Neural cell (in vitro differentiated cells): ENCODE data around the gene EPHA5. TPM values are rescaled to one million over a fixed set of nuclear protein-coding genes. Genes with fewer than 3 reads are reported as not detected.

Experiments used
- H2AFZ ChIP-seq: fragments of 200-600, 300-800 bp; sonication (generic), shearing (Covaris generic); 2 replicates; pipeline ENCODE4 v1.6.0; 2014; ENCODE audit warnings: low read depth, mild to moderate bottlenecking, antibody characterized with exemption, low read length, moderate library complexity
- H3F3A ChIP-seq: fragments of 200-600 bp; shearing (Covaris generic); 2 replicates; pipeline ENCODE4 v1.6.1; 2016; ENCODE audit warnings: mild to moderate bottlenecking, moderate library complexity, mixed read lengths, antibody characterized with exemption, low read length; ENCODE audit not compliant: insufficient read depth, poor library complexity, severe bottlenecking
- H3K27ac ChIP-seq: fragments of 200-600, 300-800 bp; sonication (generic), shearing (Covaris generic); 2 replicates; pipeline ENCODE4 v1.5.1; 2014; ENCODE audit warnings: mild to moderate bottlenecking, low read length, moderate library complexity
- H3K27me3 ChIP-seq: fragments of 300-800, 200-600 bp; sonication (generic), shearing (Covaris generic); 2 replicates; pipeline ENCODE4 v1.6.0; 2014; ENCODE audit warnings: mild to moderate bottlenecking, low read depth, low read length, moderate library complexity; ENCODE audit not compliant: insufficient read depth
- H3K36me3 ChIP-seq: fragments of 300-800, 200-600 bp; sonication (generic), shearing (Covaris generic); 2 replicates; pipeline ENCODE4 v1.5.1; 2014; ENCODE audit warnings: mild to moderate bottlenecking, antibody characterized with exemption, low read length, moderate library complexity; ENCODE audit not compliant: insufficient read depth
- H3K4me2 ChIP-seq: fragments of 300-800, 200-600 bp; sonication (generic), shearing (Covaris generic); 2 replicates; pipeline ENCODE4 v1.6.0; 2014; ENCODE audit warnings: mild to moderate bottlenecking, low read length
- H3K4me3 ChIP-seq: fragments of 300-800, 200-600 bp; sonication (generic), shearing (Covaris generic); 2 replicates; pipeline ENCODE4 v1.5.1; 2014; ENCODE audit warnings: mild to moderate bottlenecking, low read length, moderate library complexity
- H3K79me2 ChIP-seq: fragments of 200-600 bp; shearing (Covaris generic); replicated peaks from 2 replicates; pipeline ENCODE4 v1.6.0; 2014; ENCODE audit warnings: mild to moderate bottlenecking, low read length, moderate library complexity; ENCODE audit not compliant: insufficient read depth
- H3K9ac ChIP-seq: fragments of 300-800, 200-600 bp; sonication (generic), shearing (Covaris generic); 2 replicates; pipeline ENCODE4 v1.6.1; 2016; ENCODE audit warnings: mild to moderate bottlenecking, low read length, mixed read lengths
- H3K9me2 ChIP-seq: fragments of 200-600 bp; shearing (Covaris generic); 2 replicates; pipeline ENCODE4 v1.6.1; 2016; ENCODE audit warnings: mild to moderate bottlenecking, low read length, mixed read lengths; ENCODE audit not compliant: insufficient read depth
- H3K9me3 ChIP-seq: fragments of 200-600, 300-800 bp; sonication (generic), shearing (Covaris generic); 2 replicates; pipeline ENCODE4 v1.6.1; 2016; ENCODE audit warnings: mild to moderate bottlenecking, mixed run types, low read length, moderate library complexity, mixed read lengths
- H4K20me1 ChIP-seq: fragments of 200-600 bp; shearing (Covaris generic); 2 replicates; pipeline ENCODE4 v1.6.1; 2016; ENCODE audit warnings: mild to moderate bottlenecking, mixed run types; ENCODE audit not compliant: insufficient read depth
- CTCF ChIP-seq: fragments of 450-650 bp; IDR thresholded peaks from 2 replicates; pipeline ENCODE4 v1.5.1; 2014; ENCODE audit warnings: antibody characterized with exemption, mild to moderate bottlenecking, moderate library complexity; ENCODE audit not compliant: poor library complexity, severe bottlenecking
- EP300 ChIP-seq: fragments of 450-650 bp; conservative IDR thresholded peaks from 2 replicates; pipeline ENCODE4 v1.6.1; 2014; ENCODE audit warnings: antibody characterized with exemption, mild to moderate bottlenecking, moderate library complexity; ENCODE audit not compliant: poor library complexity, severe bottlenecking
- EZH2 ChIP-seq: fragments of 200-600, 300-800 bp; shearing (Covaris generic), sonication (generic); IDR thresholded peaks from 2 replicates; pipeline ENCODE4 v1.6.1; 2014; ENCODE audit warnings: antibody characterized with exemption, low read length, borderline replicate concordance, mild to moderate bottlenecking; ENCODE audit not compliant: insufficient read depth, poor library complexity, severe bottlenecking
- MXI1 ChIP-seq: fragments of 450-650 bp; conservative IDR thresholded peaks from 2 replicates; pipeline ENCODE4 v1.6.1; 2014; ENCODE audit warnings: antibody characterized with exemption, mild to moderate bottlenecking; ENCODE audit not compliant: poor library complexity, severe bottlenecking
- POLR2AphosphoS5 ChIP-seq: IDR thresholded peaks from 2 replicates; pipeline ENCODE4 v1.6.1; 2012
- RAD21 ChIP-seq: fragments of 450-650 bp; conservative IDR thresholded peaks from 2 replicates; pipeline ENCODE4 v1.6.1; 2014; ENCODE audit warnings: antibody characterized with exemption, mild to moderate bottlenecking, moderate library complexity
- REST ChIP-seq: IDR thresholded peaks from 2 replicates; pipeline ENCODE4 v1.6.1; 2012; ENCODE audit warnings: borderline replicate concordance
- SMC3 ChIP-seq: fragments of 450-650 bp; conservative IDR thresholded peaks from 2 replicates; pipeline ENCODE4 v1.6.1; 2014; ENCODE audit warnings: antibody characterized with exemption, mild to moderate bottlenecking, moderate library complexity; ENCODE audit not compliant: poor library complexity
- TAF1 ChIP-seq: IDR thresholded peaks from 2 replicates; pipeline ENCODE4 v1.6.1; 2012; ENCODE audit warnings: low read depth
- polyA plus RNA-seq: library from polyadenylated mRNA; depleted of rRNA; stranded (reverse); fragments of >200 nt; gene quantifications from 2 replicates; pipeline ENCODE4 v1.2.3, GENCODE V29; 2014

The EPHA5 gene
- polyA plus RNA-seq, 1 donor from 2014 or later: 4.3 TPM

DNA sequence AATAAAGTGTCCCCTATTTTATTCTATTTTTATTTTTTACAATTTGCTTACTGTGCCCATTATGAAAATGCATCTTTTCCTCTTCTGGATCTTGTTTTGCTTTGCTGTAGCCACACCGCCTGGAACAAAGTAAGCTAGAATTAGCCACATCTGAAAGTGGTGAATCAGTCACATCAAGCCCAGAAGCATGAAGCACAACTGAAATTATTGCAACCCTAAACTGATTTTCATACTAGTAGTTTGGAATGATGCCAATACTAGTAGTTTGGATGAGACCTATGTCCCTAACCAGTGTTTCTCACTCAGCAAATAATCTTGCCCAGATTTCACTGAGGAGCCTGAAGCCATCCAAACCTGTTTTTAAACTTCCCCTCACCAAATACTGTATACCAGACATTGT, 303.0 kb downstream of the EPHA5 start:
- Histone ChIP-seq H3K27ac (no peak overlapping the region), H4K20me1 (no peaks in the 10 kb centered on the region), H2AFZ (no peak overlapping the region), H3K9me2 (no peaks in the 10 kb centered on the region), H3K9ac (no peak overlapping the region), H3K36me3 (no peaks in the 10 kb centered on the region), H3K9me3 (no peaks in the 10 kb centered on the region), H3K4me2 (no peak overlapping the region), H3K27me3 (no peaks in the 10 kb centered on the region), H3F3A (no peaks in the 10 kb centered on the region), H3K4me3 (no peak overlapping the region), H3K79me2 (no peaks in the 10 kb centered on the region)
- no peak for TF ChIP-seq EZH2
- TF ChIP-seq RAD21: no peak
- no peak for TF ChIP-seq EP300
- no peak for TF ChIP-seq CTCF
- TF ChIP-seq MXI1: no peak
- no peak for TF ChIP-seq REST

GRCh38 chr4:65358914-65359313, 311.4 kb downstream of the EPHA5 start:
- Histone ChIP-seq H3K9me2 (no peaks in the 10 kb centered on the region), H3K4me3 (no peak overlapping the region), H4K20me1 (no peaks in the 10 kb centered on the region), H3K27me3 (no peaks in the 10 kb centered on the region), H3K9me3 (no peaks in the 10 kb centered on the region), H3K4me2 (no peak overlapping the region), H3K9ac (no peak overlapping the region), H3K36me3 (no peaks in the 10 kb centered on the region), H3K79me2 (no peaks in the 10 kb centered on the region), H3F3A (peaks cover 3% of the 10 kb centered on the region), H2AFZ (no peak overlapping the region), H3K27ac (no peak overlapping the region)
- TF ChIP-seq CTCF (no peak), EP300 (no peak), MXI1 (no peak), TAF1 (no peak), SMC3 (no peak), REST (no peak), POLR2AphosphoS5 (no peak), EZH2 (no peak), RAD21 (no peak)
